ENCODE data around the gene SP7.
"Not testable (repeated sequence)": the region's sequence is repeated elsewhere in the genome, so short reads cannot be mapped to it uniquely, and the experiment has no call there.

DNA sequence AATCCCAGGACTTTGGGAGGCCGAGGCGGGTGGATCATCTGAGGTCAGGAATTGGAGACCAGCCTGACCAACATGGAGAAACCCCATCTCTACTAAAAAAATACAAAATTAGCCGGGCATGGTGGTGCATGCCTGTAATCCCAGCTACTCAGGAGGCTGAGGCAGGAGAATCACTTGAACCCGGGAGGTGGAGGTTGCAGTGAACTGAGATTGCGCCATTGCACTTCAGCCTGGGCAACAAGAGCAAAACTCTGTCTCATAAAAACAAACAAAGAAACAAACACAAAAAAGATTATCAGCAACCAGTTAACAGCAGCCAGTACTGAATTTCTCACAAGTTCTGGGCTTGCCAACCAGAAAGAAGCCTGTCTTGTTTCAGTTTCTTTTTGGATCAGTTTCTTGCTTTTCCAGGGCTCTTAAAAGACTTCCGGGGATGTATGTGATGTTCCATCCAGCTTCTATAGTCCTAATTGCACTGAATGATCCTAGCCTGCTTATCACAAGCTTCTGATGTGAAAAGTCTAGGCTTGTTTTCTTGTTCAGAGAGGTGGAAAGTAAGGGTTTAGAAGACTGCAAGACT, 37.5 kb upstream of the SP7 start:
- TF ChIP-seq, protein P1, sequence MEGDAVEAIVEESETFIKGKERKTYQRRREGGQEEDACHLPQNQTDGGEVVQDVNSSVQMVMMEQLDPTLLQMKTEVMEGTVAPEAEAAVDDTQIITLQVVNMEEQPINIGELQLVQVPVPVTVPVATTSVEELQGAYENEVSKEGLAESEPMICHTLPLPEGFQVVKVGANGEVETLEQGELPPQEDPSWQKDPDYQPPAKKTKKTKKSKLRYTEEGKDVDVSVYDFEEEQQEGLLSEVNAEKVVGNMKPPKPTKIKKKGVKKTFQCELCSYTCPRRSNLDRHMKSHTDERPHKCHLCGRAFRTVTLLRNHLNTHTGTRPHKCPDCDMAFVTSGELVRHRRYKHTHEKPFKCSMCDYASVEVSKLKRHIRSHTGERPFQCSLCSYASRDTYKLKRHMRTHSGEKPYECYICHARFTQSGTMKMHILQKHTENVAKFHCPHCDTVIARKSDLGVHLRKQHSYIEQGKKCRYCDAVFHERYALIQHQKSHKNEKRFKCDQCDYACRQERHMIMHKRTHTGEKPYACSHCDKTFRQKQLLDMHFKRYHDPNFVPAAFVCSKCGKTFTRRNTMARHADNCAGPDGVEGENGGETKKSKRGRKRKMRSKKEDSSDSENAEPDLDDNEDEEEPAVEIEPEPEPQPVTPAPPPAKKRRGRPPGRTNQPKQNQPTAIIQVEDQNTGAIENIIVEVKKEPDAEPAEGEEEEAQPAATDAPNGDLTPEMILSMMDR (IDR thresholded peaks at IDR 0.05 in 4 of 5, conservative IDR thresholded peaks at IDR 0.05 in 1 of 5), result not testable (repeated sequence)
- TF ChIP-seq POLR2A (IDR thresholded peaks at IDR 0.05), result not testable (repeated sequence)
